Prostate gland (tissue), 2 donors: ENCODE results near the gene MS4A6A. TPM values are rescaled to one million over a fixed set of nuclear protein-coding genes. Genes with fewer than 3 reads are reported as not detected.
"Not testable (repeated sequence)": the region's sequence is repeated elsewhere in the genome, so short reads cannot be mapped to it uniquely, and the experiment has no call there.

ENCODE experiments used
- DNase-seq: peaks from one replicate; pipeline ENCODE4 v3.0.0-alpha.2; 2019; ENCODE audit warnings: low spot score
- H3K27ac ChIP-seq, 2 donors: fragments of 200-600 bp; sonication (generic); 2 replicates each; pipeline ENCODE4 v1.5.1; 2017 to 2019
- H3K27me3 ChIP-seq: fragments of 200-600 bp; sonication (generic); replicated peaks from 2 replicates; pipeline ENCODE4 v1.5.1; 2019; ENCODE audit not compliant: insufficient read depth
- H3K36me3 ChIP-seq, 2 donors: fragments of 200-600 bp; sonication (generic); 1 replicate in 1 of 2; 2 replicates in 1 of 2; pipeline versions ENCODE4 v1.5.1 to v1.8.1; 2017 to 2019
- H3K4me1 ChIP-seq: fragments of 200-600 bp; sonication (generic); replicated peaks from 2 replicates; pipeline ENCODE4 v1.5.1; 2019
- H3K4me3 ChIP-seq, 2 donors: fragments of 200-600 bp; sonication (generic); 2 replicates each; pipeline ENCODE4 v1.5.1; 2017 to 2019
- H3K9me3 ChIP-seq: fragments of 200-600 bp; sonication (generic); 2 replicates; pipeline ENCODE4 v1.5.1; 2017
- POLR2A ChIP-seq: fragments of 450-650 bp; IDR thresholded peaks from one replicate; pipeline ENCODE4 v1.6.1; 2016; ENCODE audit warnings: antibody characterized with exemption, mild to moderate bottlenecking
- POLR2AphosphoS5 ChIP-seq: sonication (generic); formaldehyde crosslinking; IDR thresholded peaks from one replicate; pipeline ENCODE4 v1.6.1; 2017; ENCODE audit warnings: antibody characterized with exemption
- WGBS: methylation state at CpG from one replicate; pipeline ENCODE4 v1.1.5; 2018; 5-methylcytosine and 5-hydroxymethylcytosine counted together
- intact Hi-C: fragments of 100-400 bp; cut with DNase I; formaldehyde crosslinking; loops from one replicate; pipeline ENCODE4 v1.14.2; 2022
- total RNA-seq, 2 donors: library from RNA; depleted of rRNA; stranded (reverse); fragments of >200 nt; gene quantifications; one replicate each; pipeline ENCODE4 v1.1.0, GENCODE V29; 2016
- TF ChIP-seq, protein P1 (sequence below), 4 experiments: fragments of 200-600 bp in 2 of 4; fragments of 450-650 bp in 2 of 4; sonication (generic) in 2 of 4; IDR thresholded peaks; 1 replicate in 3 of 4; 2 replicates in 1 of 4; pipeline ENCODE4 v1.5.1; 2016 to 2019; ENCODE audit warnings: antibody characterized with exemption in 4 of 4, mild to moderate bottlenecking in 2 of 4, moderate library complexity in 2 of 4

Gene MS4A6A
- total RNA-seq, 2 donors from 2014 or later = 13.4 to 44.1 TPM

DNA sequence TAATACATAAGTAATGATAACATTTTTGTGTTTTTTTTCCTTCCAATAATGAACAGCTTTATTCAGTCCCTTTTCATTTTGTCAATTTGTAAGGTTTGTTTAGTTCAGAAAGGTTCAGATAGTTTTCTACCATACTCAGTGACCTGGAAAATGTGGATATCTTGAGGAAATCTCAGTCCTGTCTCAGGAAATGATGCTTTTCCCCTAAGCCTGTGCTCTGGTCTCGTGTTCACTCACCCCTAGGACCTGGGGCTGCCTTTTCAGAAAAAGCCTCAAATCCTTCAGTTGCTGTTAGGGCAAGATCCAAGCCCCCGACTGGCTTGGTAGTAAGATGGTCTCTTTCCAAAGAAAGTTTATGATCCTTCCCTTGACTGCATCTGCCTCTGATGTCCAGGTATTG, 21.8 kb downstream of the MS4A6A start:
- 74% methylated on average over 2 of the region's 2 CpGs for WGBS
- no peaks in the 10 kb centered on the region for H3K36me3 ChIP-seq
- H3K4me1 ChIP-seq = no peaks in the 10 kb centered on the region
- no peak overlapping the region for H3K4me3 ChIP-seq
- DNase-seq = no peak
- H3K9me3 ChIP-seq = no peaks in the 10 kb centered on the region
- intact Hi-C loops = no loop called here
- TF ChIP-seq POLR2A = no peak
- TF ChIP-seq, protein P1, sequence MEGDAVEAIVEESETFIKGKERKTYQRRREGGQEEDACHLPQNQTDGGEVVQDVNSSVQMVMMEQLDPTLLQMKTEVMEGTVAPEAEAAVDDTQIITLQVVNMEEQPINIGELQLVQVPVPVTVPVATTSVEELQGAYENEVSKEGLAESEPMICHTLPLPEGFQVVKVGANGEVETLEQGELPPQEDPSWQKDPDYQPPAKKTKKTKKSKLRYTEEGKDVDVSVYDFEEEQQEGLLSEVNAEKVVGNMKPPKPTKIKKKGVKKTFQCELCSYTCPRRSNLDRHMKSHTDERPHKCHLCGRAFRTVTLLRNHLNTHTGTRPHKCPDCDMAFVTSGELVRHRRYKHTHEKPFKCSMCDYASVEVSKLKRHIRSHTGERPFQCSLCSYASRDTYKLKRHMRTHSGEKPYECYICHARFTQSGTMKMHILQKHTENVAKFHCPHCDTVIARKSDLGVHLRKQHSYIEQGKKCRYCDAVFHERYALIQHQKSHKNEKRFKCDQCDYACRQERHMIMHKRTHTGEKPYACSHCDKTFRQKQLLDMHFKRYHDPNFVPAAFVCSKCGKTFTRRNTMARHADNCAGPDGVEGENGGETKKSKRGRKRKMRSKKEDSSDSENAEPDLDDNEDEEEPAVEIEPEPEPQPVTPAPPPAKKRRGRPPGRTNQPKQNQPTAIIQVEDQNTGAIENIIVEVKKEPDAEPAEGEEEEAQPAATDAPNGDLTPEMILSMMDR (IDR thresholded peaks at IDR 0.05) = no peak
- no peak for TF ChIP-seq POLR2AphosphoS5
- no peaks in the 10 kb centered on the region for H3K27me3 ChIP-seq
- no peak overlapping the region for H3K27ac ChIP-seq

DNA sequence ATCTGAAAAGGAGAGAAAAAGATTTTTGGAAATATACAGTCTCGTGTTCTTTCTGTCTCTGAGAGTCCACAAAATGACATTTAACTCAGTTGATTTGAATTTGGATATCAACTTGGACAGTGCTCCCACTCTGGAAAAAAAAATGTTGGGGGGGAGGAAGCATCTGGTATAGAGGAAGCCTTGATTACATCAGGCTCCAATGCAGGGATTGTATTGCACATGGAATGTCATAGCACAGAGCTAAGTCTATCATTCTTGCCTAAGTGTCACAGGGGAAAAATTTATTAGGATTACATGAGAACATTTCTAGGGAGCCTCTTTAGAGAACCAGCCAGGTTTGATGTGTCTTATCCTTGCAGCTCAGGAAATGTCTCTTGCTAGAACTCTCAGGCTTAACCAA, 23.0 kb downstream of the MS4A6A start:
- WGBS = 66% methylated on average over 1 of the region's 1 CpG
- no peak for TF ChIP-seq POLR2AphosphoS5
- TF ChIP-seq, protein P1 (IDR thresholded peaks at IDR 0.05) = no peak
- TF ChIP-seq POLR2A = no peak

DNA sequence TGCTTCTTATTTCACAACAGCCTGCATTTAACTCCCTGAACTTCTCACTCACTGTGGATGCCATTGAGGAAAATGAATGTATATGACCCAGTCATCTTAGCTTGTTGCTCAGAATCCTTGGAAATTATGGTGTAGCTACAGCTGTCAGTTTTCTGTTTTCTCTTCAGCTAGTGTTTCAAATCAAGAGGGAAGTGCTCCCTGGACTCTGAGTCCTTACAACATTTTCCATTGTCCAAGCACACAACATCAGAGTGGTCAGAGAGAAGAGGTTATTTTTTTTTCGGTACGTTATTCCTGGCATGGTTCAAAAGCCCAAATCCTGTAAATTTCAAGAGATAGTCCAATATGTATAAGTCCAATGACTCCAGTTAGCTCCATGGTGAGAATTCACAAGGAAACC, 23.6 kb downstream of the MS4A6A start:
- intact Hi-C loops = no loop called here
- Histone ChIP-seq H3K27ac (no peak overlapping the region), H3K9me3 (no peaks in the 10 kb centered on the region)

More for the DNA sequence above, 23.0 kb downstream of the MS4A6A start:
- H3K27me3 ChIP-seq = no peaks in the 10 kb centered on the region
- intact Hi-C loops = no loop called here
- H3K4me1 ChIP-seq = no peaks in the 10 kb centered on the region
- no peak for DNase-seq
- H3K27ac ChIP-seq = no peak overlapping the region
- H3K36me3 ChIP-seq = no peaks in the 10 kb centered on the region
- no peaks in the 10 kb centered on the region for H3K9me3 ChIP-seq
- no peak overlapping the region for H3K4me3 ChIP-seq

DNA sequence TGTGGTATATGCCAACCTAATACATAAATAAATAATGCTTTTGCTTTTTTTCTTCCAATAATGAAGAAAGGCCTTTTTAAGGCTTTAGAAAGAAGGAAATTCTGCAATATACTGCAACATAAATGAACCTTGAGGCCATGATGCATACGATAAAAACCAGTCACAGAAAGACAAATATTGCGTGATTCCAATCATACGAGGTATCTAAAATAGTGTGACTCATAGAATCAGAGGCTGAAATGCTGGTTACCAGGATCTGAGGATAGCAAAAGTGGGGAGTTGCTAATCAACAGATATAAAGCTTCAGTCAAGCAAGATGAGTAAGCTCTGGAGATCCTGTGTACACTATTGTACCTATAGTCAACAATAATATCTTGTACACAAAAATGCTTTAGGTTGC, 24.2 kb downstream of the MS4A6A start:
- TF ChIP-seq, protein P1 (IDR thresholded peaks at IDR 0.05) = no peak
- TF ChIP-seq POLR2AphosphoS5 (no peak), POLR2A (no peak)
- Histone ChIP-seq H3K36me3 (no peaks in the 10 kb centered on the region), H3K4me3 (no peak overlapping the region), H3K27me3 (no peaks in the 10 kb centered on the region), H3K9me3 (no peaks in the 10 kb centered on the region), H3K27ac (no peak overlapping the region), H3K4me1 (no peaks in the 10 kb centered on the region)
- 73% methylated on average over 3 of the region's 3 CpGs for WGBS
- intact Hi-C loops = no loop called here
- DNase-seq = no peak

More for the DNA sequence above, 23.6 kb downstream of the MS4A6A start:
- H3K4me3 ChIP-seq = no peak overlapping the region
- no peak for TF ChIP-seq POLR2A
- DNase-seq = no peak
- 68% methylated on average over 2 of the region's 2 CpGs for whole genome bisulfite sequencing
- no peaks in the 10 kb centered on the region for H3K27me3 ChIP-seq
- no peaks in the 10 kb centered on the region for H3K4me1 ChIP-seq
- no peaks in the 10 kb centered on the region for H3K36me3 ChIP-seq

DNA sequence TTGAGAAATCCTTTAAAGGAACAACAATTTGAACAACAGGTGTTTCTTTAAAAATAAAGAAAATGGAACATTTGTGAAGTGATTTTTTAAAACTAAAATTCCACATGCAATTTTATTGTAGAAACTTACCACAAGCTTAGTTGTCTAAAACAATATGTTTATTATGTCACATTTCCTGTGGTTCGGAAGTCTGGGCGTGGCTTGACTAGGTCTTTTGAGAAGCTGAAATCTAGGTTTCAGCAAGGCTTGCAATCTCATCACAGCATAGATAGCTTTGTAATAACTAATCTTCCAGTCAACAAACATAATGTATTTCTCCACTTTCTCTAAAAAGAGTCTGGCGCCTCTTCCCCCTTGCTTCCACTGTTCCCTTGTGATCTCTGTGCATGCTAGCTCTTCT, 27.0 kb downstream of the MS4A6A start:
- H3K27me3 ChIP-seq = no peaks in the 10 kb centered on the region
- H3K36me3 ChIP-seq = no peaks in the 10 kb centered on the region
- TF ChIP-seq POLR2AphosphoS5 (no peak), POLR2A (no peak)
- TF ChIP-seq, protein P1 (IDR thresholded peaks at IDR 0.05) = no peak
- H3K4me1 ChIP-seq = no peaks in the 10 kb centered on the region
- DNase-seq = no peak
- intact Hi-C loops = no loop called here
- no peak overlapping the region for H3K27ac ChIP-seq
- H3K4me3 ChIP-seq = no peak overlapping the region
- H3K9me3 ChIP-seq = no peaks in the 10 kb centered on the region
- WGBS = 78% methylated on average over 3 of the region's 3 CpGs

DNA sequence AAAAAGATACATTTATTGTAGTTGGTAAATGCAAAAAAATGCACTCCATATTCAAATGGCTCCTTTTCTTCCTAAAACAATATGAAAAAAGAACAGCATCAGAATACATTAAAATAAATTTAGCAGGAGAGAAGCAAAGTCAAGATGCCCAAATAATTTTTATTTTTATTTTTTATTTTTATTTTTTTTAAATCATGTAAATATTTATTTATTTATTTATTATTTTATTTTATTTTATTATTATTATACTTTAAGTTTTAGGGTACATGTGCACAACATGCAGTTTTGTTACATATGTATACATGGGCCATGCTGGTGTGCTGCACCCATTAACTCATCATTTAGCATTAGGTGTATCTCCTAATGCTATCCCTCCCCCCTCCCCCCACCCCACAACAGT, 30.2 kb downstream of the MS4A6A start:
- intact Hi-C loops = not testable (repeated sequence)

More for the DNA sequence above, 30.2 kb downstream of the MS4A6A start:
- not testable (repeated sequence) for H3K4me1 ChIP-seq, H3K36me3 ChIP-seq, H3K9me3 ChIP-seq, H3K27me3 ChIP-seq, H3K4me3 ChIP-seq, DNase-seq, H3K27ac ChIP-seq
